HG03432 (cell line): Measurements from ENCODE around the gene MYCBP2.
"Not testable (repeated sequence)": the region's sequence is repeated elsewhere in the genome, so short reads cannot be mapped to it uniquely, and the experiment has no call there.

Source experiments
- ATAC-seq: cut with Tn5 transposase; IDR thresholded peaks from one replicate; pipeline ENCODE4 v1.9.1; 2021; ENCODE audit warnings: mild to moderate bottlenecking, moderate library complexity; ENCODE audit not compliant: unreplicated experiment

The MYCBP2 gene

DNA sequence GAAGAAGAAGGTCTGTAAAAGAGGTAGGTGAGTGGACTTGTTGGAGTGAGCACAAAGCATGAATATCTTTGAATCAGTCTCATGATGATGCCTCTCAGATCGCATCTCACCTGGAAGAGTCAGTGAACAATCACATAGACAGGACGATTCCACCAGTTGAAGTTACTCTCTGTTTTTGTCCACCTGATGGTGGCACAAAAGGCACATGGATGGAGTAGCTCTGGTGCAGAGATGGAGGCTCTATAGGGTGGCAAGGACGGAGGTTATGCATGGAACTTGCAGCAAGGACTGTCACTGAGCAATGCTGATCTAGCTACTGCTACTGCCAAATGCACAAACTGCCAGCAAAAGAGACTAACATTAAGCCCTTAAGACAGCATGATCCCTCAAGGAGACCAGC lies 10.3 kb upstream of the MYCBP2 start:
- no peak for ATAC-seq

DNA sequence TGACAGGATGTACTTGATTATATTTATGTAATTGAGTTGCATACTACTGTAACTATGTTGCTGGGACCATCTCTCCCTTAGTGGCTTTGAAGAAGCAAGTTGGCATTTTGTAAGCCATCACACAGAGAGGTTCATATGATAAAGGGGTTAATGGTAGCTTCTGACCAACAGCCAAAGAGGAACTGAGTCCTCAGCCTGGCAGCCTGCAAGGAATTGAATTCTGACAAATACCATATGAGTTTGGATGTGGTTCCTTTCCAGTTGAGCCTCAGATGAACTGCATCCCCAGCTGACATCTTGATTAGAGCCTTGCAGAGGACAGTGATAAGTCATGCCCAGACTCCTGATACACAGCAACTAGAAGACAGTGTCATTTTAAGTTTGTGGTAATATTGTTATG lies 8.6 kb upstream of the MYCBP2 start:
- no peak for ATAC-seq

DNA sequence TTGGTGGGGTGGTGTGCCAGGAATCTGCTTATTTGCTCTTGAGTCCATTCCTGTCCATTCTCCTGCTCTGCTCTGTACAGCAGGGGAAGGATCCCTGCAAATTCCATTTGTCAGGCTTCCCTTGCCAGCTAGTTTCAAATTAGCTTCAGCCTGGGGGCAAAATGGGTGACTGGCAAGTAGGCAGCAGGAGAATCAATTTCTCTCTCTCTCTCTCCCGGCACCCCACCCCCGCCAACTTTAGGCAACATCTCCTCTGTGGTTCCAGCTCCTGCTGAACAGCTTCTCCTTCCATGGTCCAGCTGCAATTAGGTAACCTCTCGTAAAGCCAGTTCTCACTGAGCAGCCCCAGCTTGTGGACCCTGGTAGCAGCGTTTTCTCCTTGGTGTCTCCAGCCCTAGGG lies 6.7 kb upstream of the MYCBP2 start:
- no peak for ATAC-seq

DNA sequence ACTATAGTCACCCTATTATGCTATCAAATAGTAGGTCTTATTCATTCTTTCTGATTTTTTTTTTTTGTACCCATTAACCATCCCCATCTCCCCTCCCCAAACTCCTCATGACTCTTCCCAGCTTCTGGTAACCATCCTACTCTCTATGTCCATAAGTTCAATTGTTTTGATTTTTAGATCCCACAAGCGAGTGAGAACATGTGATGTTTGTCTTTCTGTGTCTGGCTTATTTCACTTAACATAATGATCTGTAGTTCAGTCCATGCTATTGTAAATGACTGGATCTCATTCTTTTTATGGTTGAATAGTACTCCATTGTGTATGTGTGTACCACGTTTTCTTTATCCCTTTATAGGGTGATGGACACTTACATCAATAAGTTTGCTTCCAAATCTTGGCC lies 4.5 kb upstream of the MYCBP2 start:
- no peak for ATAC-seq

DNA sequence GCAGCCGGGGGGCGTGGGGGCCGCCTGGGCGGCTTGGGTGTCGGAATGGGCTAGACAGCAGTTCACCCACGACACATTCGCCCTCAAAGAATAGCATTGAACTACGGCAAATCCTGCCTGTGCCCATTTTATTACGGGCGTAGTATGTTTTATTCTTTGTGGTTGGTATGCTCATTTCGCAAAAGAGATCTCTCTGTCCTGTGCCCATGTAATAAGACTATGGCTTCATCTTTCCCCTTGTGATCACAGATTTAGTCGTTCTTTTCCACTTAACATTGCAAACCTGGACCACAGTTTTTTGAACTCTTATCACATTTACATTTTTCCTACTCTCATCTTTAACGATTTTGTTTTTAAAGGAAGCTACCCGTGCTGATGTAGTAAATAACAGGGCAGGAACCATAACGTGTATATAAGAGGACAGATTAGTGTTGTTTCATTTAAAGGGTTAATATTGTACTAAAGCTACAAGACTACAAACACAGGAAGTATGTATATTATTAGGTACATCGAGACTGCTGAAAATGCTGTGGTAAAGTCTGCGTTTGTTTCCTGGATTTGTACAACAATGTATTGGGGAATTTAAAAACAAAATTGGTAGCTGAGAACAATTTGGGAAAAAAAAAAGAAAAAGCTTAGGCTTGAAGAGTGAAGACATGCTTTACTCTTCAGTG lies 3.2 kb upstream of the MYCBP2 start:
- no peak for ATAC-seq

DNA sequence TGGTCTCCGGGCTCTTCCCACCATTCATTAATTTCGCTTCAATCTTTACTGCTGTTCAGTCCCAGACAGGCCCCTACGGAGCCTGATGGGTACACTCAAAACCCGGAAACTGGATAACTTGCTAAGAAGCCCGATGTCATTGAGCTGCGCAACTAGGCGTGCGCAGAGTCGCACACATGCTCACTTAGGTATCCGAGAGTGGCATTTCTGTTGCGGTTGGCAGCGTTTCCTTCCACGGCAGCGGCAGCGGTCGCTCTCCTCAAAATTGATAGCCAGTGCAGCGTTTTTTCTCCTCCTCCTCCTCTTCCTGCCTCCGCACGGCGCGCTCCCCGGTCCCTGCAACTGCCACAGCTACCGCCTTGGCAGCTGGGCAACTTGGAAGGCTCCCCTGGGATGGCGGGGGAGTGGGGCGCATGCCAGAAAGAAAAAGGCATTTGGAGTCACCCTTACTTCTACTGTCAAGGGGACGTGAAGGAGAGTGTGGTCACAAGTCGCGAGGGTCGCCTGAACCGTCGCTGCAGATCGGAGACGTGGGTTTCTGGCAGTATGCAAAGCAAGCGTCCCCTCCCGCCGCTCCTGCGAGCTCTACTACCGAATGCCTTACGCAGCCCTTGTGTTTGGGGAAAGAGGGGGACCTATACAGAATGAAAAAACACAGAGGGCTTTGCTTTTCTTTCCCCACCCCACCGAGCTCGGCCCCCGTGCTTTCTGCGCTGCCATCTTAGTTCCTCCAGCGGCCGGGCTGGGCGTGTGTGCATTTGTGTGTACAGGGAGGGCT lies 2.4 kb upstream of the MYCBP2 start:
- ATAC-seq = peak; percentile 68

DNA sequence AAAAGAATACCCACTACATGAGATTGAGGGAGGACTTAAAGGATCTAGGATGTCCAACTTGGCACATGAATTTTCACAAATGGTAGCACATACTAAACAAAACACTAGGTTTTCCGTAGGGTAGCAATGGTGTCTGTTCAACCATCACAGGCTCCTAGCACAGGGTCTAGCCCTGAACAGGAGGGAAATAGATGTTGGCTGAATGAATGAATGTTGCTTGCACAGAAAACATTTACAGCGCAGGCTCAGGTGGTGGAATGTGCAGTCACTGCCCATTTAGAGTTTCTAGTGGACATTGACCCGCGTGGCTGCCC lies 1.9 kb upstream of the MYCBP2 start:
- ATAC-seq = peak; percentile 9

DNA sequence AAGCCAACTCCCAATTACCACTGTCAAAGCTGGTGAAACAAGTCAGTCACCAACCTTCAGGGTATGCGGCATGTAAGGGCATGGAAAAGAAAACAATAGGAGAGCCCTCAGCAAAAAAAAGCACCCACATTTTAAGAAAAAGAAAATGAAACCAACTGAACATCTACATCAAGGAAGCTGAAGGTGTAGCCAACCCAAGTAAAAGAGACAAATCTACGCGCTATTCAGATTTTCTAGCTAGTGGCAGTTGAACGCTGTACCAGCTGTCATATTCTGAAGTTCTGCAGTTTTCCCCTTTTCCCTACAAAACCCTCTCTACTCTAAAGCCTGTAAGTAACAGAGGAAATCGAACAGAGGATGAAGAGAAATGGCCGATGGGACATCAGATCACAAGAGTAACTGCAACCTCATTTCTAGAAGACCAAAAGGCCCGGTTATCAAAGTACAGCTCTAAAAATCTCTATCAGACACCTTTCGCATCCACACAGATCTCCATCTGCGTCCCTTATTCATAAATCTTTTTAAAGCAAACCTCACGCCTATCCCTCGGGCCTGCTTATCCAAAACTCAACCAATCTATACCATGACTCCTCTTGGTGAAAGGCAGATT lies 1.4 kb downstream of the MYCBP2 start:
- no peak for ATAC-seq

DNA sequence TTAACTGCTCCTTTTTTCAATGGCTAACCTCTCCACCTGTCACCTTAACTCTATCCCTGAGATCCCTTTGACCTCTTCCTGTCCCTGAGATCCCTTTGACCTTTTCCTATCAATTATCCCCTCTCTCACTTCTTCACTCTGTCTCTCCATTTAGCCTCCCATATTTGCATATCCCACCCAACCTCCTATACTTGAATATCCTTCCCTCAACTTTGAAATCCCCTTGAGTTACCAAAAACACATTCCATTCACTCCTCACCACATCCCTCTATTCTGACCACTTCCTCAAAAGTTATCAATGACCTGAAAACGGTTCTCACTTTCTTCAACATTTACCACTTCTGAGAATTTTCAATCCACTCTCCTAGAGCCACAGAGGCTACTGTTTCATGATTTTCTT lies 3.0 kb downstream of the MYCBP2 start:
- no peak for ATAC-seq

DNA sequence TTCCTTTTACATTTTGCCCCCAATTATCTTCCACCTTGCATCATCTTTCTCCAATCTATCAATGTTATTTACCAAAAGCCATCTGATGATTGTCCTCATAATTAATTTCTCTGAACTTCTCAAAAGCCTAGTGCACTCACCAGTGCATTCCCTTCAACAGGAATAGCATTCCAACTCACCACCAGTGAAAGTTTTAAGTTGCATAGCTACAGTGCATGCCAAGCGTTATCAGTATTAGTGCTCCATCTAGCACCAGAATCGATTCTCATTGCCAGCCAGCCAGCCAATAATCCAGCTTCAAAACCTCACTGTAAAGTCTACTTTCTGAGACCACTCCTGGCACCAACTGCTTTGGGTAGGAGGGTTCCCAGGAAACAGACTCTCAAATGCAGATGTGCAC lies 7.4 kb downstream of the MYCBP2 start:
- ATAC-seq = no peak

DNA sequence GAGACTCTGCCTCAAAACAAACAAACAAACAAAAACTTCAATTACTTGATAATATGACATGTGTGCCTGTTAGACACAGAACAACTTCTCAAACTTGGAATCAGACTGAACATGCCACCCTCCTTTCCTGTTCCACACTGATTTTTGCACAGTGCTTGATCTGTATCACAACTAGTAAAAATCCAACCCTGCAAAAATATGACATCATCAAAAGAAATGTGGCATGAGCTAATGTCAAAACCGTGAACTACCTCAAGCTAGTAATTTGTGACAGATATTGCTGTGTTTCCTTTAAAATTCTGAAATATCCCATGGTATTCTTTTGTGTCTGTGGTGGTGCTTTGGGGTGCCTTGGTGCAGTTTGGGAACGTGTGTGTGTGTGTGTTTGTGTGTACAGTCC lies 8.2 kb downstream of the MYCBP2 start:
- ATAC-seq = no peak

DNA sequence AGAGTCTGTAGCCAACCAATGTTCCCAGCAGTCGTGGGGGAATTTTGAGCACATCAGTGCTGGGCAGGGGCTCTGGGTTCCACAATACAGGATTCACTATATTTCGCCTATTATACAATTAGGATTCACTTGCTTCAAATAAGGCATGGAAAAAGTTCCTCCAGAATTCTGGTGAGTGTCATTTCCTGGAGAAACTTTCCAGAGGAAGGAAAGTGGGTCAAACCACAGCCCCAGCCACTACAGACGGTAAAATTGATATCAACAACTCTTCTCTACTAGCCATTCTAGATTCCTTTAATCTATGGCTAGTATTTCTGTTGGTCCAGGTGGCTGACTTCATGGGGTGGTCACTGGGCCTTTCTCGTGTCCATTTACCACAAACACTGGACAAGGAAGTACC lies 10.5 kb downstream of the MYCBP2 start:
- ATAC-seq = no peak

DNA sequence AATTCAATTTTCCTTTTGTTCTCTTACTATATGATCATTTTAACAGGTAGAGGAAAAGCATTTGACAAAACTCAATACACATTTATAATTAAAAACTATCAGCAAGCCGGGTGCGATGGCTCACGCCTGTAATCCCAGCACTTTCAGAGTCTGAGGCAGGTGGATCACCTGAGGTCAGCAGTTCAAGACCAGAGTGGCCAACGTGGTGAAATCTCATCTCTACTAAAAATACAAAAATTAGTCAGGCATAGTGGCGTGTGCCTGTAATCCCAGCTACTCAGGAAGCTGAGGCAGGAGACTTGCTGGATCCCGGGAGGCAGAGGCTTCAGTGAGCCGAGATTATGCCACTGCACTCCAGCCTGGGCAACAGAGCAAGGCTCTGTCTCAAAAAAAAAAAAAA lies 11.4 kb downstream of the MYCBP2 start:
- not testable (repeated sequence) for ATAC-seq

DNA sequence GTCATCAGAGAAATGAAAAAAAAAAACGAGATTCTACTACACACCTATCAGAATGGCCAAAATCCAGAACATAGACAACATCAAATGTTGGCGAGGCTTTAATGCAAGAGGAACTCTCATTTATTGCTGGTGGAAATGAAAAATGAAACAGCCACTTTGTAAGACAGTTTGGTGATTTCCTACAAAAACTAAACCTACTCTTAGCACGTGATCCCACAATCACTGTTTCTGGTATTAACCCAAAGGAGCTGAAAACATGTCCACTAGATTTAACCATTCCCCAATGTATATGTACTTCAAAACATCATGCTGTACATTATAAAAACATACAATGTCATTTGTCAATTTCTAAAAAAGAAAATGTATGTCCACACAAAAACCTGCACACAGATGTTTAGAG lies 13.0 kb downstream of the MYCBP2 start:
- ATAC-seq = no peak

DNA sequence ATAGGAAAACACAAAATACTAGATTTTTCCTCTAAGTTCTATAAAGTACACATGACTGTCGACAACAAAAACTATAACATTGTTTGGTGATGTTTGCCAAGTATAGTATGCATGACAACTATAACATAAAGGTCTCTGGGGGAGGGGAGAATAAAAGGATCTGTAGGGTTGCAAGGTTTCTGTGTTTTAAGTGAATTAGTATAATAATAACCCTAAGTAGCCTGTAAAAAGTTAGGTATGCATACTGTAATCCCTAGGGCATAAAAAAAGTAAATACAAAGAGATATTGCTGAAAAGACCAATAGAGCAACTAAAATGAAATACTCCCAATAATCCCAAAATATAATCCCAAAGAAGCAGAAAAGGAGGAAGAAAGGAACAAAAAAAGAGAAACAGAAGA lies 14.6 kb downstream of the MYCBP2 start:
- no peak for ATAC-seq

DNA sequence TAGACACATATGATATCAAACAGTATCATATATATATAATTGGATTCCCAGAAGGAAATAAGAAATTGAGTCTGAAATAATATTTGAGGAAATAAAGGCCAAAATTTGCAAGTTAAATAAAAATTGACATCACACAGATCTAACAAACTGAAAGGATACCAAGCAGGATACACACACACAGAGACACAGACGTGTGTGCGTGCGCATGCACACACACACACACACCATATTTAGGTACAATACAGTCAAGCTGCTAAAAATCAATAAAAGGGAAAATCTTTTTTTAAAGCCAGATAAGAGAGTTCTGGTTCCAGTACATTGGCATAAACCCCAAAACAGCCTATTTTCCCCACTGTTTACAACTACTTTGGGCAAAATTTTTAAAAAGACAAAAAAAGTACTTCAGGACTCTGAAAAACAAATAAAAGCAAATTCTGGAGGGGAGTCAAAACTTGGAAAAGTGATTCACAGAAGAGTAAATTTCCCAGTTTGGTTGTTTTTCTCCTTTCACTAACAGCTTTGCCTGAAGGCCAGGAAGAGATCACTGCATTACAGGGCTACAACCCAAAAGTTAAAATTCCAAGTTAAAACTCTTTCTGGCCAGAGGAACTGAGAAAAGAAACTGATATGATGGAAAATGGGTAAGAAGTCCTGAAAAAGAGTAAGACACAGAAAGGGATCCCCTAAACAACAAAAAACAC lies 16.2 kb downstream of the MYCBP2 start:
- ATAC-seq = no peak

DNA sequence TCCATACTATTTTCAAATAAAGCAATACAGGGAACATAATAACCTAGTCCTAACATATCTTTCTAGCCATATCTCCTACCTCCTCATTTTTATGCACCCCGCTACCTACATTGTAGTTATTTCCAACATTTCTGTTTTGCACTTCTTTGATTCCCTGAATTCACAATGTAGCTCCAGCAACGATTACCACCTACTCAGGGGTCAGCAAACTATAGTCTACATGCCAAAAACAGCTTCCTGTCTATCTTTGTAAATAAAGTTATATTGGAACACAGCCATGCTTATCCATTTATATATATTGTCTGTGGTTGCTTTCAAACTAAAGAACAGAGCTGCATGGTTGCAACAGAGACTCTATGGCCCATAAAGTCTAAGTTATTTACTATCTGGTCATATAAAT lies 16.7 kb downstream of the MYCBP2 start:
- ATAC-seq = no peak

DNA sequence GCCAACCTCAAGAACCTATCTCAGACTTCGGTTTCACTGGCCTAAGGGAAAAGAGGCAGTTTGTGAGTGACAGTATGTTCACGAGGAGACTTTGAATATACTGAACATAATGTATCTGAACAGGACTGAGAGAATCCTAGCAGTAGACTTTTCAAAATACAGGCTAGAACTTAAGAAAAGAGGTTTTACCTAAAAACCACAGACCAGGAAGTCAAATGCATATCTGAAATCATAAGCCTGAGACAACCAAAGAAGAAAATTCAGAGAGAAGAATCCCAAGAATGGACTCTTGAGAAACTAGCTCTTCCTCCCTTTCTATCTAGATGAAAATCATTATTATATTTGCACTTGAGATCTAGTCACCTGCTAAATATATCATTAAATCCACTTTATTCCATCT lies 17.6 kb downstream of the MYCBP2 start:
- ATAC-seq = no peak

DNA sequence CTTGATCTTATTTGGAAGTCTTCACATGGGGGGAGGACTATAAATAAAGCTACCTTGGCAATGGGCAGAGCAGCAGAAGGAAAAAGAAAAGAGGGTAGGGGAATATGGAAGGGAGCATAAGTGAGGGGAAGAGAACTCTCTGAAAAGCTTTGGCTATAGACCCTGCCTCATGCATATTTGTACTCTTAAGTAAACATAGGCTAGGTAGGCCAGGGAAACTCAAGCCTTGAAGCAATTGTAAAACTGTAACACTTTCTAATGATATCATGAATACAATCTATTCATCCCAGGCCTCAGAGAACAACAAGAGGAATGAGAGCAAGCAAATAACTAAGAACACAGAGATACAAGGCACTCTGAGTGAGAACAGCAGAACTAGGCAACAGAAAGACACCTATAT lies 20.4 kb downstream of the MYCBP2 start:
- no peak for ATAC-seq

DNA sequence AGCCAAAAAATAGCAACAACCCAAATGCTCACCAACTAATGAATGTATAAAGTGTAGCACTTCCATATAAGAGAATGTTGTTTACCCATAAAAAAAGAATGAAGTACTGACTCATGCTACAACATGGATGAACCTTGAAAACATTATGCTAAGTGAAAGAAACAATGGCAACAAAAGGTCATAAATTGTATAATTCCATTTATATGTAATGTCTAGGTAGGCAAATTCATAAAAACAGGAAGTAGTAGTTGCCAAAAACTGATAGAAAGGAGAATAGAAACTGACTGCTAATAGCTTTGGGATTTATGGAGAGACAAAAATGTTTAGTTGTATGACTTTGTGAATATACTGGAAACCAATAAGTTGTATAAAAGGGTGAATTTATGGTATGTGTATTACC lies 21.6 kb downstream of the MYCBP2 start:
- ATAC-seq = no peak

DNA sequence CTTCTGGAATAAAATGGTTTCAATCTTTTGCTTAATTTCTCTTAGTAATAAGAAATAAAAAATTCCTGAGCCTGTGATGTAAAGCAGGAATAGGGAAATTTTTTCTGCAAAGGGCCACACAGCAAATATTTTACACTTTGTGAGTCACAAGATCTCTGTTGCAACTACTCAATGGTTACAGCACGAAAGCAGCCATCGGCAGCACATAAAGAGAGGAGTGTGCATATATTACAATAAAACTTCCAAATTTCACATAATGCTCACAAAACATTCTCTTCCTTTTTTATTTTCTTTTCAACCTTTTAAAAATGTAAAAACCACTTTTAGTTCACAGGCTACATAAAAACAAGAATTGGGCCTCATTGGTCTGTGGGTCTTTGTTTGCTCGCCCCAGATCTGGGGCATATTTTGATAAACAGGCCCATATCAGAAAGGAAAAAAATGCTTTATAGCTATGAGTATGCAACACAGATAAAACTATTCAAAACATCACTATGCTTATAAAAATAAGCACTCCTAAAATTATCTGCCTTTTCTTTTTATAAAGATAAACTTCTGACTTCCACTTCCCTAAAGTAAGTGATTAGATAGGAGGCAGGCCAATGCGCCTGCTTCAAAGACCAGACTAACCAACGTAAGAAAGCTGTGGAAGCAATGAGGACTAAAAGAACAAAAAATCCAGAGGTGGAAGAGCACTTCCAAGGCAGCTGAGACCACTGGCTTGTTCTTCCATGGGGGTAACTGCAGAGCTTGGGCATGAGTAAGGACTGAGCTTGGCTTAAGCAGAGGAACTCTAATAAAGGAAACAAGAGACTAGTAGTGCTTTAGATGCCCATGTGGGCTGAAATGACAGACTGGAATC lies 26.5 kb downstream of the MYCBP2 start:
- ATAC-seq = peak; percentile 43
